H1 (cell line): ENCODE measurements around the gene ZNF524. TPM values are rescaled to one million over a fixed set of nuclear protein-coding genes. Genes with fewer than 3 reads are reported as not detected.

Experiments
- CTCF ChIA-PET: fragments of 300-600 bp; sonication (Branson Sonifier 250); formaldehyde crosslinking; loops from one replicate; lab custom pipeline; 2021; ENCODE audit not compliant: partially characterized antibody; lab: Charles Lee
- POLR2A ChIA-PET: fragments of 300-600 bp; sonication (Branson Sonifier 250); formaldehyde crosslinking; loops from one replicate; lab custom pipeline; 2021; ENCODE audit warnings: inconsistent platforms; ENCODE audit not compliant: partially characterized antibody; lab: Charles Lee
- DNase-seq, 2 experiments: peaks; one replicate each; pipeline versions ENCODE4 v3.0.0 to v3.0.0-alpha.2; 2010 to 2022; ENCODE audit warnings: low spot score in 2 of 2, low read depth in 1 of 2, mixed read lengths in 1 of 2
- FAIRE-seq: peaks from 2 replicates; lab custom pipeline; 2011; peaks lifted over from hg19 to GRCh38; lab: Jason Lieb, UNC
- H2AFZ ChIP-seq: 2 replicates; pipeline ENCODE4 v1.8.1; 2012; ENCODE audit warnings: low read length, inconsistent platforms
- H2AK5ac ChIP-seq: 2 replicates; pipeline ENCODE4 v1.6.1; 2013; ENCODE audit warnings: low read depth, low read length
- H2BK120ac ChIP-seq: replicated peaks from 2 replicates; pipeline ENCODE3; 2013; ENCODE audit warnings: low read depth, low read length, inconsistent platforms
- H2BK12ac ChIP-seq: 2 replicates; pipeline ENCODE4 v1.6.1; 2013; ENCODE audit warnings: low read depth, low read length
- H2BK15ac ChIP-seq: 2 replicates; pipeline ENCODE4 v1.6.1; 2013; ENCODE audit warnings: low read length
- H2BK20ac ChIP-seq: 2 replicates; pipeline ENCODE4 v1.6.1; 2013; ENCODE audit warnings: low read length
- H2BK5ac ChIP-seq: 2 replicates; pipeline ENCODE4 v1.6.1; 2013; ENCODE audit warnings: low read depth, low read length
- H3K14ac ChIP-seq: 2 replicates; pipeline ENCODE4 v1.6.1; 2013; ENCODE audit warnings: inconsistent platforms; ENCODE audit not compliant: insufficient read length
- H3K18ac ChIP-seq: 2 replicates; pipeline ENCODE4 v1.6.1; 2013; ENCODE audit warnings: low read length; ENCODE audit errors: extremely low read depth
- H3K23ac ChIP-seq: 2 replicates; pipeline ENCODE4 v1.6.1; 2013; ENCODE audit warnings: inconsistent platforms; ENCODE audit not compliant: insufficient read length
- H3K23me2 ChIP-seq: 2 replicates; pipeline ENCODE4 v1.6.1; 2013; ENCODE audit warnings: low read depth, low read length
- H3K27ac ChIP-seq: 2 replicates; pipeline ENCODE4 v1.6.1; 2011; ENCODE audit warnings: low read depth, low read length, inconsistent platforms
- H3K27me3 ChIP-seq, 4 experiments: replicated peaks in 1 of 4; 1 replicate in 1 of 4; 2 replicates in 3 of 4; pipeline versions ENCODE4 v1.6.1 to v1.8.1; 2011 to 2013; ENCODE audit warnings: low read length in 3 of 4, mild to moderate bottlenecking in 3 of 4, inconsistent platforms in 2 of 4, mixed read lengths in 2 of 4, moderate library complexity in 1 of 4; ENCODE audit not compliant: control insufficient read depth in 3 of 4, insufficient read depth in 3 of 4; ENCODE audit errors: extremely low read depth in 1 of 4
- H3K36me3 ChIP-seq, 4 experiments: 2 replicates each; pipeline versions ENCODE4 v1.6.1 to v1.8.1; 2011 to 2013; ENCODE audit warnings: mild to moderate bottlenecking in 4 of 4, low read length in 3 of 4, moderate library complexity in 2 of 4, control low read depth in 1 of 4, inconsistent platforms in 1 of 4; ENCODE audit not compliant: insufficient read depth in 4 of 4, control insufficient read depth in 2 of 4
- H3K4ac ChIP-seq: replicated peaks from 2 replicates; pipeline ENCODE3; 2013; ENCODE audit warnings: low read length, low read depth, mixed read lengths, inconsistent platforms; ENCODE audit not compliant: insufficient read length
- H3K4me1 ChIP-seq, 4 experiments: replicated peaks in 1 of 4; 1 replicate in 1 of 4; 2 replicates in 3 of 4; pipeline versions ENCODE4 v1.6.1 to v1.8.1; 2011 to 2013; ENCODE audit warnings: low read length in 3 of 4, inconsistent platforms in 2 of 4, mixed read lengths in 1 of 4; ENCODE audit not compliant: insufficient read depth in 4 of 4, control insufficient read depth in 3 of 4
- H3K4me2 ChIP-seq, 2 experiments: 2 replicates each; pipeline versions ENCODE4 v1.6.1 to v1.8.1; 2011 to 2013; ENCODE audit warnings: low read depth in 2 of 2, low read length in 2 of 2, control low read depth in 1 of 2, inconsistent platforms in 1 of 2, mild to moderate bottlenecking in 1 of 2; ENCODE audit not compliant: insufficient read depth in 1 of 2
- H3K4me3 ChIP-seq, 4 experiments: fragments of 200-600, 300-600 bp in 1 of 4; sonication (generic), shearing (Covaris generic), sonication (Bioruptor Twin) in 1 of 4; 2 replicates each; pipeline versions ENCODE4 v1.5.1 to v1.8.1; 2011 to 2016; ENCODE audit warnings: low read length in 4 of 4, low read depth in 3 of 4, control low read depth in 2 of 4, inconsistent platforms in 2 of 4, mild to moderate bottlenecking in 2 of 4, mixed read lengths in 1 of 4, moderate library complexity in 1 of 4; ENCODE audit not compliant: insufficient read depth in 2 of 4; ENCODE audit errors: extremely low read depth in 1 of 4
- H3K56ac ChIP-seq: replicated peaks from 2 replicates; pipeline ENCODE3; 2013; ENCODE audit warnings: low read depth, mild to moderate bottlenecking, mixed read lengths, low read length, inconsistent platforms; ENCODE audit not compliant: insufficient read length
- H3K79me1 ChIP-seq: 2 replicates; pipeline ENCODE4 v1.6.1; 2013; ENCODE audit warnings: low read depth, low read length, control low read depth
- H3K79me2 ChIP-seq, 2 experiments: 2 replicates each; pipeline versions ENCODE4 v1.6.1 to v1.8.1; 2012 to 2013; ENCODE audit warnings: low read length in 2 of 2, mild to moderate bottlenecking in 2 of 2, inconsistent platforms in 1 of 2; ENCODE audit not compliant: insufficient read depth in 2 of 2, control insufficient read depth in 1 of 2
- H3K9ac ChIP-seq, 4 experiments: replicated peaks in 1 of 4; 1 replicate in 1 of 4; 2 replicates in 3 of 4; pipeline versions ENCODE4 v1.6.1 to v1.8.1; 2011 to 2013; ENCODE audit warnings: low read depth in 3 of 4, low read length in 3 of 4, control low read depth in 2 of 4, mild to moderate bottlenecking in 2 of 4, moderate library complexity in 2 of 4, inconsistent platforms in 1 of 4; ENCODE audit errors: extremely low read depth in 1 of 4
- H3K9me3 ChIP-seq, 2 experiments: 2 replicates each; pipeline versions ENCODE4 v1.6.1 to v1.8.1; 2012 to 2013; ENCODE audit warnings: mild to moderate bottlenecking in 2 of 2, moderate library complexity in 2 of 2, control low read depth in 1 of 2, inconsistent platforms in 1 of 2, low read depth in 1 of 2, low read length in 1 of 2, mixed read lengths in 1 of 2; ENCODE audit not compliant: insufficient read depth in 2 of 2
- H4K20me1 ChIP-seq, 2 experiments: replicated peaks in 1 of 2; 2 replicates each; pipeline versions ENCODE3 to v1.8.1; 2011 to 2013; ENCODE audit warnings: inconsistent platforms in 2 of 2, low read length in 2 of 2, mild to moderate bottlenecking in 1 of 2; ENCODE audit not compliant: insufficient read depth in 2 of 2, control insufficient read depth in 1 of 2
- H4K5ac ChIP-seq: 2 replicates; pipeline ENCODE4 v1.6.1; 2013; ENCODE audit warnings: low read length, low read depth, mixed read lengths, inconsistent platforms; ENCODE audit not compliant: insufficient read length
- H4K8ac ChIP-seq: 2 replicates; pipeline ENCODE4 v1.8.0; 2013; ENCODE audit warnings: mild to moderate bottlenecking, moderate library complexity, low read length, inconsistent platforms; ENCODE audit not compliant: insufficient read depth; ENCODE audit errors: extremely low read depth
- H4K91ac ChIP-seq: replicated peaks from 2 replicates; pipeline ENCODE3; 2013; ENCODE audit warnings: low read length, mixed read lengths, inconsistent platforms; ENCODE audit not compliant: insufficient read length
- CTBP2 ChIP-seq: IDR thresholded peaks from 2 replicates; pipeline ENCODE4 v1.7.0; 2011; ENCODE audit warnings: borderline replicate concordance, mild to moderate bottlenecking, moderate library complexity, mixed read lengths, low read length; ENCODE audit not compliant: insufficient read depth, insufficient read length
- EP300 ChIP-seq, 2 experiments: IDR thresholded peaks; 1 replicate in 1 of 2; 2 replicates in 1 of 2; pipeline ENCODE4 v1.6.1; 2011 to 2012; ENCODE audit warnings: low read depth in 2 of 2, low read length in 2 of 2, mild to moderate bottlenecking in 2 of 2, borderline replicate concordance in 1 of 2, inconsistent platforms in 1 of 2, moderate library complexity in 1 of 2
- KDM1A ChIP-seq: fragments of 200-600, 300-600 bp; sonication (generic); IDR thresholded peaks from 2 replicates; pipeline ENCODE4 v1.7.1; 2016; ENCODE audit warnings: mild to moderate bottlenecking, low read length, borderline replicate concordance
- KDM4A ChIP-seq: IDR thresholded peaks from one replicate; pipeline ENCODE4 v1.7.1; 2012; ENCODE audit warnings: low read depth, mild to moderate bottlenecking, moderate library complexity, low read length, inconsistent platforms; ENCODE audit not compliant: severe bottlenecking
- PHF8 ChIP-seq: fragments of 200-600 bp; sonication (generic); conservative IDR thresholded peaks from 2 replicates; pipeline ENCODE4 v1.7.1; 2012; ENCODE audit warnings: low read depth, mild to moderate bottlenecking, inconsistent platforms, low read length, moderate library complexity
- POLR2A ChIP-seq, 2 experiments: IDR thresholded peaks; 1 replicate in 1 of 2; 2 replicates in 1 of 2; pipeline ENCODE4 v1.6.1; 2011; ENCODE audit warnings: low read depth in 2 of 2, low read length in 2 of 2, mild to moderate bottlenecking in 2 of 2; ENCODE audit errors: control extremely low read depth in 1 of 2
- SP2 ChIP-seq: IDR thresholded peaks from 2 replicates; pipeline ENCODE4 v1.6.1; 2012; ENCODE audit warnings: mild to moderate bottlenecking, low read length, inconsistent platforms
- SUZ12 ChIP-seq: fragments of 200-600 bp; sonication (generic); IDR thresholded peaks from 2 replicates; pipeline ENCODE4 v1.6.1; 2012; ENCODE audit warnings: mild to moderate bottlenecking, inconsistent platforms, low read length, moderate library complexity, mixed read lengths
- YY1 ChIP-seq: IDR thresholded peaks from 2 replicates; pipeline ENCODE4 v1.6.1; 2011; ENCODE audit warnings: low read depth, mild to moderate bottlenecking, low read length
- WGBS, 2 experiments: shearing (Covaris generic) in 1 of 2; methylation state at CpG; one replicate each; pipeline versions ENCODE4 v1.1.6 to v1.1.7; 2013 to 2015; ENCODE audit warnings: low lambda C conversion rate in 2 of 2, mixed read lengths in 2 of 2, inconsistent platforms in 1 of 2, low coverage in 1 of 2, missing lambda C conversion rate in 1 of 2; ENCODE audit not compliant: insufficient replicate concordance in 2 of 2, insufficient coverage in 1 of 2, insufficient read length in 1 of 2; ENCODE audit errors: extremely low coverage in 1 of 2, missing lambda C conversion rate in 1 of 2; 5-methylcytosine and 5-hydroxymethylcytosine counted together
- polyA plus RNA-seq, 7 experiments: library from polyadenylated mRNA; depleted of rRNA in 3 of 7; stranded (reverse) in 5 of 7; unstranded in 2 of 7; fragments of >200 nt in 5 of 7; fragments of 200-250 nt in 2 of 7; gene quantifications; 1 replicate in 5 of 7; 2 replicates in 1 of 7; 4 replicates in 1 of 7; pipeline versions ENCODE4 v1.2.1 to v1.2.3, GENCODE V29; 2011 to 2013; ENCODE audit warnings: missing spikeins in 2 of 7, mixed read lengths in 2 of 7
- total RNA-seq: library from RNA; stranded (reverse); fragmentation: NEBNext Ultra II Directional; extraction: Animal tissue kit (Norgen Biotek cat#: 25700); gene quantifications from 2 replicates; pipeline ENCODE4 v1.2.1, GENCODE V29; 2021

ZNF524 gene
- total and polyA plus RNA-seq, 2 of the 8 experiments (the other 6 are each of a cell fraction or from before 2014, with no cell fraction given), result 4.4 to 4.7 TPM

GRCh38 chr19:55647732-55648584 lies 47.9 kb downstream of the ZNF524 start, which contains the start of gene CCDC106:
Gene CCDC106, plus strand, starts transcription at chr19:55648212. Its CDS starts 835 bp downstream, at chr19:55649047.
- Histone ChIP-seq H3K9ac (peak within 1 kb of the TSS in 3 of 4 experiments; percentile 55 to 66 (median 60); a peak in 6 of 7 replicates), H4K5ac (peak within 1 kb of the TSS; percentile 70), H3K4me2 (peak within 1 kb of the TSS; percentile 78 to 81), H3K27ac (0 out of 2 replicates have a peak within 1 kb of the TSS, but pooled peaks have one; percentile 58), H2BK12ac (no peak within 1 kb of the TSS), H2BK20ac (no peak within 1 kb of the TSS), H3K36me3 (peaks cover 7 to 13% (median 11%) of the 10 kb centered on the region in 4 experiments), H3K14ac (peak within 1 kb of the TSS; percentile 27), H2BK15ac (no peak within 1 kb of the TSS), H3K9me3 (no peaks in the 10 kb centered on the region), H3K4me1 (peaks cover 0 to 17% (median 8%) of the 10 kb centered on the region in 4 experiments; a peak in 6 of 7 replicates), H2AFZ (no peak within 1 kb of the TSS; the same call in 1 of the 2 replicates), H3K56ac (peak within 1 kb of the TSS; percentile 80), H4K20me1 (peaks cover 0 to 4% of the 10 kb centered on the region in 2 experiments), H4K8ac (peak within 1 kb of the TSS; percentile 63), H3K27me3 (no peaks in the 10 kb centered on the region), H2BK120ac (no peak within 1 kb of the TSS), H3K4ac (peak within 1 kb of the TSS; percentile 74), H3K23ac (no peak within 1 kb of the TSS), H4K91ac (peak within 1 kb of the TSS; percentile 54), H2AK5ac (no peak within 1 kb of the TSS), H3K79me1 (peaks cover 13% of the 10 kb centered on the region), H3K23me2 (peaks cover 18% of the 10 kb centered on the region), H3K18ac (peak within 1 kb of the TSS; percentile 87), H3K4me3 (peak within 1 kb of the TSS; percentile 72 to 85 (median 78)), H2BK5ac (peak within 1 kb of the TSS; percentile 83; the same call in 1 of the 2 replicates), H3K79me2 (peaks cover 4 to 21% of the 10 kb centered on the region in 2 experiments; a peak in 3 of 4 replicates)
- CTCF ChIA-PET, result interaction anchor here (0.9 to 6.9 kb wide), 6 partner anchors 11 to 700 kb away, joined by 4 to 56 read pairs (median 5); partner anchors contain the start of gene ZNF865
- DNase-seq (peak in 1 of 2 experiments; percentile 89), FAIRE-seq (no peak)
- WGBS, 2 experiments, result 2% methylated on average over 43 of the region's 87 CpGs; no CpG with 5 or more reads in 1 of the 2 experiments
- POLR2A ChIA-PET, result interaction anchor here (0.6 to 9.2 kb wide), 19 partner anchors 9 to 494 kb away, joined by 3 to 96 read pairs (median 4); partner anchors contain the start of genes FIZ1, NAT14, UBE2S and ZNF628
- TF ChIP-seq KDM4A, result peak; percentile 86
- 0 out of 2 replicates have a peak, but pooled peaks have one; percentile 21 for TF ChIP-seq PHF8
- TF ChIP-seq SP2, result no peak
- TF ChIP-seq POLR2A (IDR thresholded peaks at IDR 0.05; ENCODE audit: control extremely low read depth in 1 of 2, low read depth in 2 of 2, low read length in 2 of 2), result peak in 1 of 2 experiments; percentile 50; a peak in 1 of 3 replicates
- peak; percentile 61; the same call in 1 of the 2 replicates for TF ChIP-seq YY1
- peak; percentile 60; the same call in 1 of the 2 replicates for TF ChIP-seq SUZ12
- peak; percentile 70 for TF ChIP-seq CTBP2
- TF ChIP-seq EP300 (IDR thresholded peaks at IDR 0.05; ENCODE audit: borderline replicate concordance in 1 of 2, low read depth in 2 of 2, low read length in 2 of 2), result peak in 1 of 2 experiments; percentile 30; a peak in 1 of 3 replicates
- TF ChIP-seq KDM1A, result 0 out of 2 replicates have a peak, but pooled peaks have one; percentile 59
